D341Med (cell line): ENCODE results near the gene NRP1.

Source experiments
- DNase-seq: peaks from one replicate; pipeline ENCODE4 v3.0.0; 2012; ENCODE audit warnings: low spot score

Gene NRP1

DNA sequence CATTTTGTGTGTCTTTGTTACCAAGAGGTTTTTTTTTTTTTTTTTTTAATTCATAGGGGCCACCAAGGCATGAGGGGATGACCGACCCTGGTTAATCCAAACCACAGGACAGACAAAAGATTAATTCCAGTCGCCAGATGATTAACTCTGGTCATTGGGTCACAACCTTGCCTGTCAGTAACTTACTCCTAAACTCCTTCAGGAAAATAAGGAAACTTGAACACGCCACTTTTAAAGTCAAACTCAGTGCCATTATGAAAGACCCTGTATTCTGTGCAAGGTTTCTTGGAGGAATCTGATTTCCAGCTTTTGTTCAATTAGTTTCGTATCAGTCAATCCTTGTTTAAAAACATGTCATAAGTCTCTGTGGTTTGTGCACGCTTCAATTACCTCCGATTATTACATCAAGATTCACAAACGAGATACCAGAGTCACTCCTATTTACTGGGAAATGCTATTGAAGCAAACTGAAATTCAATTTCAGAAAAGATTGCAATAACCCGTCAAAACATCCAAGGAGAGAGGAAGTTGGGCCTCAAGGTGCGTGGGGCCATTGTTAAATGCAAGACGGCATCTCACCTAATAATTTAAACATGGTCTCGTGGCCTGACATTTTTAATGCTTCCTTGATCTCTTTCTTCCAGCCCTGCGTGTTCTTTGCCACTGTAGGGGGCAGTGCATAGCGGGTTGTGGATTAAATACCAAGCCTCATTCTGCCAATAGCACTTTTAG is 44.0 kb downstream of the NRP1 start:
- DNase-seq, result no peak

DNA sequence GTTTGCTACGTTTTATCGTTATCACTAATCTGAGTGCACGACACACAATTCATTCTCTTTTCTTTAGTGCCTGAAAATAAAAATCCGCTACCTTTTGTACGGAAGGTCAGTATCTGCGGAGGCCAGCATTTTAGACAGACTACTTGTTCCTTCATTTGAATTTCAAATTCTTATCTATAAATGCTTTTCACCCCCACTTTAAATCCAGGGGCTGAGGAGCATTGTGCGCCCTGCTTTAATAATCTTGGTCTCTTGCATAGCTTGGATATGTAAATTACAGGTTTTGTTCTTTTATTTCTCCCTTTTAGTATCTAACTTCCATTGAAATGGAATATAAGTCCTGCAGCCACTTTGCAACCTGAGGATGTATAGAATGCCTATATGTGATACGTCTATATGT is 44.7 kb downstream of the NRP1 start:
- no peak for DNase-seq

DNA sequence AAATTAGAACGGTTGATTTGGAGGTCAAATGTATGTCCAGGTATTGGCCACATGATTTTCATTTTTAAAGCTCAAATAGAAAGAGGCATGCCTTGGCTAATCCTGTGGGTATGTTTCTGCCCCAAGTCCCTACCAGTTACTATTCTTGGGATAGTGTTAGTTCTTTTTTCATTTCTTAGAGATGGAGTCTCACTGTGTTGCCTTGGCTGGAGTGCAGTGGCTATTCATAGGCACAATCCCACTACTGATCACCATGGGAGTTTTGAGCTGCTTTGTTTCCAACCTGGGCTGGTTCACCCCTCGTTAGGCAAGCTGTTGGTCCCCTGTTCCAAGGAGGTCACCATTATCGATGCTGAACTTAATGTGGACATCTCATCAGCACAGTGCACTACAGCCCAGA is 46.3 kb downstream of the NRP1 start:
- no peak for DNase-seq

DNA sequence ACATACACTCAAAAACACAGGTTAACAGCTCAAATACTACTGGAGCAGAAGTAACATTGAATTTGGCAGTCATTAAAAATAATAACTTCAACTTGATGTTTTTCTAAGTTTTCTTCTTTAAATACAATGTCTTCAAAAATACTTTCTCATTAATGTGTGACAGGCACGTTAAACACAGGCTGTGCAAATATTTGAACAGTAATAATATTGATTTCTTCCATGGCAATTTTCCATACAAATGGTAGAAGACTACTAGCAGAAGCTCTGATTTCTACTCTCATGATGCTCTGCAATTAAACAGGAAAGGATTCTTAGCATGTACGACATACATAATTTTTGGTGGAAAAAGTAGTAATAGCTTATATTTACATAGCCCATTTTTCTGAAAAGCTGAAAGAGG is 47.4 kb downstream of the NRP1 start:
- no peak for DNase-seq

DNA sequence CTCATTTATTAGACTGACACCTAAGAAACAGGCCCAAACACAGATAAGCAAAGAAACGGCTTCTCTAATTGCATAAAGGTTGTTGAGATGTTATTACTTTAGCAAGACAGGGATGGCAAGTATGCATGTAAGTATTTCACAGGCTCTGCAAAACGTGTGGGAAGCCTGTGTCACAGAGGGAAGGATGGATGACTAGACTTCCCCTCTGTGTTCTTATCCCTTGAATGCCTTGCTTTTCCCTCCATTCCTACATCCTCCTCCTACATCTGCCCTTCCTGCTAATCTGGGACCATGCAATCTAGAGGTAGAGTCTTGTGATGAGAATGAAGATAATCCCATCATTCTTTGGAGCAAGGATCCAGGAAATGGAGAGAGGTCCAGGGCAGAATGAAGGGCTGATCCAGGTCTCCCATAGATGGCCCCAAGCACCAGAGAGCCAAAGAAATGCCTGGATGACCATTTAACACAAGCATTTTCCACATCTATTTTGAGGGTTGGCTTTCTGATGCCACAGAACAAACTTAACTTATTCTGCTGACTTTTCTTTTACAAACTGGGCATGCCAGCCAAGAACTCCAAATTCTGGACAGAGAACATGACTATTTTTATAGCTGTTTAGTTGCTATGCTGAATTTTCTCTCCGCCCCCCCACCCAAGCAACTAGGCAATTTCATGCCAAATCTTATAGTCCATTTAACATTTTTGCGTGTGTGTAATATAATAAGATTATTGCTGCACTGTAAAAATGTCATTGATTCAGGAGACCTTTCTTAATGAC is 48.1 kb downstream of the NRP1 start:
- DNase-seq, result no peak

DNA sequence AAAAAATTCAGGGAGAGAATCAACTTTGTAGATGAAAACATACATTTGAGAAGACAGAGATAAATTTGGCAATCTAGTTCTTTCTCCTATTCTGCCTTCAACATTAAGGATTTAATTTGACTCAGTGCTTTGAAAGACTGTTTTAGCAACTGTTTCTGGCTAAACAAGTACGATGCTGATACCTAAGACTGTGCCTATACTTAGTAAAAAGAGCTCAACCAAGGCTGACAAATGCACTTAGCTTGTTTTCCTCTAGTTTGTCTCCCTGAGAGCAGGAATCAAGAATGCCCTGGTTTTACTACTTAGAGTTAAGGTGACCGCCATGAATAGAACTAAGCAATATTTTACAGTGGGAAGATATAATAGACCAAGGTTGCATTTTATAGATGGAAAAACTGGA is 49.5 kb downstream of the NRP1 start:
- DNase-seq, result no peak

DNA sequence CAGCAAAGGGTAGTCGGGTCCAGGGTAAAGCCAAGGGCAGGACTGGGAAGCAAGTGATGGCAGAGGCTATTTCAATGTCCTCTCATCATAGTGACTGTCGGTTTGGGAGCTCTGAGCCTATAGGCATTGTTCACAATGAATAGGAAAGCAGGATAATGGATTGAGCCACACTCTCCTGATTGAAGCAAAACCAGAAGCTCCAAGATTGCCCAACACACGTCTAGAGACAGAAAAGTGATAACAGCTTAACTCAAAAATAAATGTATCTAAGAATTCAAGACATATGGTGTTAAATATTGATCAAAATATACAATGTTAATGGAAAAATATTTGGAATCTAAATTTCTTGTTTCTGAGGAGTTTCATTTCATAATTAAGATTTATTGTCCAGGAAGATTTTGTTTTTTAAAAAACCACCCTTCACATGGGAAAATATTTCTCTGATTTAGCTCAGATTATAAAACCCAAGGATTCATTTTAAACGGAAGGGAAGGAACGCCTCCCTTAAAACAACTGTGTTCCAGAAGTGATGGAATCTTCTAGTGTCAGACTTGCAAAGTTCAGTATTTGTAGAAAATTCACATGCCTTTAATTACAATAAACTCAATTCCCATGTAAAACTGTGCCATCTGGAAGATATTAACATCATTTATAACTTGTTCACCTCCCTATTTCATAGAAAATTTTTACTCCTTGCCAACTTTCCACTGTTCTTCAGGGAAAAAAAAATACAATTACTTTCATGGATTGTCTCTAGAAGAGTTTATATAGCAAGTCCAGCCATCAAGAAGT is 54.5 kb downstream of the NRP1 start:
- DNase-seq, result no peak

DNA sequence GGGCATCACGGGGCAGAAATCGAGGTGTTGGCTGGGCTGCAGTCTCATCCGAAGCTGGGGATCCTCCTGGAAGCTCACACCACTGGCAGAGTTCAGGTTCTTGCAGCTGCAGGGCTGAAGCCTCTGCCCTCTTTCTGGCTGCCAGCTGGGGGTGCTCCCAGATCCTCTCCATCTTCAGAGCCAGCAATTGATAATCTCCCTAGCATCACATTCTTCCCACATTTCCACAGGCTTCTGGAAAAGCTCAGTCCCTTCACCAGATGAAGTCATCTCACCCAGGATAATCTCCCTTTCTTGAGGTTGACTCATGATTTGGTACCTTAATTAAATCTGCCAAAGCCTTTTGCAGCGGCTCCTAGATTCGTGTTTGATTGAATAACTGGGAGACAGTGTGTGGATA is 55.2 kb downstream of the NRP1 start:
- DNase-seq, result no peak

DNA sequence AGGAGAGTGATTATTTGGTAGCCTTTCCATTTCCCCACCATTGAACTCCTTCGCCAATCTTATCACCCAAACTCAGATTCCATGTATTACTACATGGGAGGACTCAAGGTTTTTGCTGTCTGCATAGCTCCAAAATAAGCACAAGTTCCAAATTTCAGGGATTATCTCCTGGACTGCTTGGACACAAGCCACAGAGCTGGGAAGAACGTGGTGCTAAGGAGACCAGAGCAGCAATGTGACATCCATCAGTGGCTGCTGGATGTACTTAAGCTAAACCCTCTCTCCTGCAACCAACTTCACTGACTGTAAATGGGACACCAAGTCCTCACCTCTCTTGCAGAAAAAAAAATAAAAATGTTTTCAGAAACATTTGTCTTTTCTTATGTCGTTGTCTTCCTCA is 56.3 kb downstream of the NRP1 start:
- no peak for DNase-seq

DNA sequence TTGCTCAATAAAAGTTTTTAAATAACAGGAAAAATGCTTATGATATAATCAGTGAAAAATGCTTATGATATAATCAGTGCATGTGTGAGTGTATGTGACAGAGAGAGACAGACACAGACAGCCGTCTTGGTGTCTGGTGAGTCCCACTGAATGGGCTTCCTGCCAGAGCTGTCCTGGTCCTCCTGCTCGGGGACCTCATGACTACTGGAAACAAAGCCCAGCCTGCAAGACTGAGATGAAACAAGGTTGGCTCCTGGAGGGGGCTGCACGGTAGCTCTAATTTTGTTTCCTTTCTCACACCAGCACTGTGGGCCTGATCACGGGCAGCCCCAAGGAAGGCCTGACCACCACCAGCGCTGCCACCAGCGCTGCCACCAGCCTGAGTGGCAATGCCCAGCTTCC is 57.3 kb downstream of the NRP1 start:
- DNase-seq, result no peak

DNA sequence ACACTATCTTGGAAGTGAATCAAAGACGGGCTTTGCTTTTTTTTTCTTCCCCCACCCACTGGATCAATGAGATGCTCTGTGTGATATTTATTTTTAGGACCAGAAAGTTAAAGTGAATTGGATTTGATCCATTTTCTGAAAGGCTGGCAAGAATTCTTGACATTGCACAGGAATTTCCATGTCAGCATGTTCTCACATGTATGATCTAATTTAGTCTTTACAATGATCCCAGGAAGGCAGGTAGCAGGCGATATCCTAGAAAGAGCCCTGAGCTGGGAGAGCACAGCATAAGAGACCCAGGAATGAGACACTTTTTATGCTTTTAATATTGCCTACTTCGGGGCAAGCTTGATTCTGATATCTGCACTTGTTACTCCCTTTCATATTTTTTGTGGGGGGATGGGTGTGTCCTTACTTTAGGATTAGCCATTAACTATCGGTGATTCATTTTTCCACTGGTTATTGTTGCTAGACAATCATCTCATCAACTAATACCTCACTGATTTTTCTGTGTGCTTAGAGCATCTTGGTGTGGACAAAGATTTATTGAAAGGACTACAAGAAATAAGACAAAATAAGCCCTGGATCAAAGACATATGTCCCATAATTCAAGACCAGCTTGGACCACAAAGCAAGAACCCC is 58.1 kb downstream of the NRP1 start:
- DNase-seq, result no peak

DNA sequence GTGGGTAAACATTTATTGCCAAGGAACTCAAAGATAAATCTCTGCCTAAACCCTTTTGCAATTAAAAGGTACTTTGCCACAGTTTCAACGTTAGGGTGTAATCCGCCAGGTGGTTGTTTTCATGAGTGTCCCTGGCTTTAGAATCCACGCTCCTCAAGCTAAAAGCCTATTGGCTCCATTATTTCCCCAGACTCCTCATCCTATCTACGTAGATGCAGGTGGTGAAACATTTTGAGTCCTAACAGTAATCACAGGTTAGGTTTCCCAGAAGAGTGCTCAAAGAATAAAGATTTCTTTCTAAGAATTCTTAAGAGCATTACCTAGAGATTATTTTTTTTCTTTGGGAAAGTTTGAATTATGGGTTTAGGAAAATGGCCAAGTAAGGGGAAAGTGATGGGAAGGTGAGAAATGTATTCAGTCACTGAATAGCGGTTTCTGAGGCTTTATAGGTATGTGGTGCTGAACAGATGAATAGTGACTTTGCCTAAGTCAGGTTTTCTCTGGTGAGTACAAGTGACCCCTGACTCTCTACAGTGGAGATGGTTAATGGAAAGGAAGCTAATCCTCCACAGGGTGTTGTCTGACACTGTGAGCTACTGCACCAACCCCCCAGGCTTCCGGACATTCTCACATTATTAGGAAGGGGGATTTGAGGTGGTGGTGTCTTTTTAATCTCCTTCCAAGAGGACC is 60.2 kb downstream of the NRP1 start:
- DNase-seq, result no peak

DNA sequence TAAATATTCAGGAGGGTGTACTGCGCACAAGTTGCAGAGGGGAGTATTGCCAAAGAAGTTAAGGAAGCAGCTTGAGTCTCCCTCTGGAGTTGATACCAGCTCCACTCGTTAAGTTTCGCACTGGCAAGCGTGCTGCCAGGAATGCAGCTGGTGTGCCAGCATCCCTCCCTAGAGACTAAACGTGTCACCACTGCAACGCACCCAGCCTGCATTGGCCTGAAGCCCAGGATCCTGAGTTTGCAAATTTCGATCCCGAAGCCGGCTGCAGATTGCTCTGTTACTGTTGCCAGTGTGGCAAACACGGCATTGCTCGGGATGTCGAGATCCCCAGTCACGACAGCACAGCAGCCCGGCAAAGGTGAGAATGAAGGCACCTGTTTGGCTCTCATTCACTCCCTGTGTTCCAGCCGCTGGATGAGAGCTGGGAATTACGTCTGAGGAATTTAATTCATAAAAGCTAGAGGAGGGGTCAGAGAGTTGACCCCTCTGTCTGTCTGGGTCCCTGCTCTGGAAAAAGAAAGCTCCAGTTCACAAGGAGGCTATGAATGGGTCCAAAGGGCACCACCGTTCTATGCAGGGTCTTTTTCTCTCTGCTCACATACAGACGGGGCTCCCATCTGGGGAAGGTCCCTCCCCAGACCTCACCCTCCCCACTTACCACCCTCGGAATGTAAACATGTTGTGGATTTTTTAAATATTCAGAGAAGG is 61.0 kb downstream of the NRP1 start:
- peak; percentile 47 for DNase-seq

DNA sequence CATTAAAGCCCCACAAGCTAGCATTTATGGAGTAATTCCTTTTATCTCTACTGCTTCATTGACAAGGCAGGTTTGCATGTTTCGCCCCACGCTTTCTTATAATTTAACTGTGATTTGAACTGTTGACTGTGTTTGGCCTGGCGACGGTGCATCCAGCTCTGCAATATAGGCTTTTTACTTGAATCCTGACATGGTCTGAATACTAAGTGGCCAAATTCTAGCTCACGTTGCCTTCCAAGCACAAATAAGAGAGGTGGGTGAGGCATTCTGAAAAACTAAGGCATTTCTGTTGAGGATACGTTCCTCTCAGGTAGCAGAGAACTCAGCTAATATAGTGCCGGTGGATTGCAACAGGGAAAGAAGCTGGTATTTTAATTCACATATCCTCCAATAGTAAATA is 61.8 kb downstream of the NRP1 start:
- no peak for DNase-seq

DNA sequence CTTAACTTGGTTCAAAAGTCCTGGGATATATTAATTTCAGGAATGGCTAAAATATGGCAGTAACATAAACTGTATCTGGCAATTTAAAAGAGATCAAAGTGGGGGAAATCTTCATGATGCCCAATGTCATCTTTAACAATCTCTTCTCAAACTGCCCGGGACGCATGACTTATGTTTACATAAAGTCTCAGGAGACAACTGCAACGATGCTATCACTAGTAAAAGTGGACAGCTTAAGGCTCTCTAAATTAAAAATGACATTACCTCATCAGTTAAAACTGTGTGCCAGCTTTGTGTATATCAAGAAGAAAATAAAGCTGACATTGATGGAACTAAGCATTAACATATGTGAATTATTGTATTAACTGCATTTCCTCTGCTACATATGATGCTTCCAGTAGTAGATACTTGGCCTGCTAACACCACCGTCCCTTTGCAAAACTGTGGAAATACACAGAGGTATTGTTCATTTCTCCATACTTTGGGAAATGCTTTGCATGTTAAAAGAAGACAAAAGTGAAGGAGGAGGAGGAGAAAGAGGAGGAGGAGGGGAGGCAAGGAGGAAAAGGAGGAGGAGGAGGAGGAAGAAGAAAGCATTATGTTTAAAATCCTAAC is 62.4 kb downstream of the NRP1 start:
- no peak for DNase-seq

DNA sequence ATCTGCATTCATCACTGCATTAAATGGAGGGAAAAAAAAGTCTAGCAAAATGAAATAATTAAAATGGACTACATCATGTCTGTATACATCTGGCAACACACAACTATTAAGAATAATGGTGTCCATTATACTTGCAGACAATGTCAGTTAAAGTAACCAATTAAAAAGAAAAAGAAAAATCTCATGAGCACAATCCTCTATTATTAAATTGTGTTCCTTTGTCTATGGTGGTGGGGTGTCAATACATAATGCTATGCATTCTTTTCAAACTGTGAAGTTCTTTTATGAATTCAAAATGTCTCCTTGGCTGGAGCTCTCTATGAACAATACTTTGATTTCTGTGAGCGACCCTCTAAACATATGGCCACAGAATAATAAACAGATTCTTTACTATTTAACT is 63.5 kb downstream of the NRP1 start:
- no peak for DNase-seq

DNA sequence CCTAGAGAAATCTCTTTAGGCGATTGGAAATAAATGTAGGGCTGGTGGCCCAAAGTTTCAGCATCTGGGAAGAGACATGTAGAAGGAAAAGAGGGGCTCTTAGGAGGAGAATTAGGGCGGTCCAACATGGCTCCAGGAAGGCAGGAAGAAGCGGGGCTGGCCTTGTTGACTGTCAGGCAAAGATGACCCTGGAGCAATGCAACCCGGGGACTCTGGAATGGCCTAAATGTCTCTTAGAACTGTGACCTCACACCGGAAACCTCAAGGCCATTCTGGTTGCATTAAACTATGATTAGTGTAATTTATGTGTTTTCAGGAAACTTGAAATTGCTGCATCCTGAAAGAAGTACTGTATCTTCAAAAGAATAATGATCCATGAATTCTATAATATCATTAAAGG is 66.8 kb downstream of the NRP1 start:
- no peak for DNase-seq

DNA sequence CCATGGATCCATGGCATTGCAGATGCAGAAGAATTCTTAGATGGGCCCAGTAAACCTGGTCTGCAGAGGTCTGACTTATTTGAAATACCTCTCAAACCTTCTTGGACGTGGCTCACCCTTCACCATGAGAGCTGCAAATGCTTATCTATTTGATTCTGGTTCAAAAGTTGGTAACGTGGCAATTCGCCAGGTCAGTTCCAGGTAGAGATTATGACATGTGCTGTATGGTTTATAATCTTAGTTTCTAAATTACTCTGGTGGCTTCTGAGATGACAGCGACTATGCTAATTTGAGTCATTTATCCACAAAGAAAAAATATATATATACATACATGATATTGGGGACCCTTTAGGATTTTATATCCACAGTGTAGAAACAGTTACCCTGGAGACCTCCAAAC is 68.8 kb downstream of the NRP1 start:
- no peak for DNase-seq

DNA sequence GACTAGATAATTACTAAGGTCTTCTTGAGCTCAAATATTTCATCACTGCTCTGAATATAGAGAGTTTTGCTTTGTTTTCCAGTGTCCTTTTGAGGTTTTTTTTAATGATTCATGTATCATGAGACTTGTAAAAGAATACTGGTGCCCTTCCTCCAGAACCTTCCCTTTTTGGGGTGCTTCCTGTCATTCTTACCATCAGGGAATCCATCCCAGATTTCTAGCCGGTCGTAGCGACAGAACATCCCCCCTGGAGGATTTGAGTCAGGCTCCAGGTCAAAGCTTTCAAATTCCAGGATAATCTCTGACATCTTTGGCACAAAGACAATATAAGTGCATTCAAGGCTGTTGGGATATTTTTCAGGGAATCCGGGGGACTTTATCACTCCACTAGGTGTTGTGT is 71.0 kb downstream of the NRP1 start:
- no peak for DNase-seq

DNA sequence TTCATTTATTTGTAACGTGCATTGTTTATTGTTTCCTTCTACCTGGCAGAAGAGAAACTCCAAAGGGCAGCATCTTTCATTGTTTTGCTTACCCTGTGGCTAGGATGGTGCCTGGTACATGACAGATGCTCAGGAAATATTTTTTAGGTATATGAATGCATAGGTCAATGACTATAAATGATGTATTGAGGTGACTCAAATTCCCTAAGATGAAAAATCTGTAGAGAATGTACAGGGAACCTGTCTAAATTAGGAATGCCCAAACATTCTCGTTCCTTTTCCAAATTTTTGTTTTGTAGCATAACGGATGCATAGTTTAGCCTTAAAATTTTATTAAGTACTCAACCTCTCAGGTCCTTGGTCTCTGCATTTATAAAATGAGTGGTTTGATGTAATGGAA is 71.6 kb downstream of the NRP1 start:
- DNase-seq, result no peak
